Measurements from ENCODE around the gene CPLANE1.

The CPLANE1 gene

DNA sequence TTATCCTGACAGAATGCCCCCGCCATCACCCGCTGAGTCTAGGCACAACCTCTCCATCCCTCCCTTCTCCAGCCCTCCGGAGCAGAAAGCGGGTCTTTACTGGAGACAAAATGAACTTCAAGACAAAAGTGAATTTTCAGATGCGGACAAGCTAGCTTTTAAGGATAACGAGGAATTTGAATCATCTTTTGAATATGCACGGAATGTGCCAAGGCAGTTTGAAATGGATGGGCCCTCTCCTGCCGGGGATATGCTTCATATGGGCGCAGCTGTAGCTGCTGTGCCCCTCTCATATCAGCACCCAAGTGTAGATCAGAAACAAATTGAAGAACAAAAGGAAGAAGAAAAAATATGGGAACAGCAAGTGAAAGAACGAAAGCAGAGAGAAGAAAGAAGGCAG, 37.5 kb downstream of the CPLANE1 start:
- POLR2A ChIA-PET, result no interaction called here
- CTCF ChIA-PET, result no interaction called here
- no peak for TF ChIP-seq ARNT (IDR thresholded peaks at IDR 0.05)
- TF ChIP-seq SP1 (IDR thresholded peaks at IDR 0.05), result no peak
- TF ChIP-seq ELF4 (IDR thresholded peaks at IDR 0.05), result no peak
- no peak for TF ChIP-seq LEF1 (IDR thresholded peaks at IDR 0.05; ENCODE audit: borderline replicate concordance)
- no peak for TF ChIP-seq FOXA1 (IDR thresholded peaks at IDR 0.05)
- no peak for TF ChIP-seq FOXM1 (IDR thresholded peaks at IDR 0.05; ENCODE audit: borderline replicate concordance)
- no peak for TF ChIP-seq TARDBP (IDR thresholded peaks at IDR 0.05)
- DNase-seq (ENCODE audit: extremely low spot score), result no peak

DNA sequence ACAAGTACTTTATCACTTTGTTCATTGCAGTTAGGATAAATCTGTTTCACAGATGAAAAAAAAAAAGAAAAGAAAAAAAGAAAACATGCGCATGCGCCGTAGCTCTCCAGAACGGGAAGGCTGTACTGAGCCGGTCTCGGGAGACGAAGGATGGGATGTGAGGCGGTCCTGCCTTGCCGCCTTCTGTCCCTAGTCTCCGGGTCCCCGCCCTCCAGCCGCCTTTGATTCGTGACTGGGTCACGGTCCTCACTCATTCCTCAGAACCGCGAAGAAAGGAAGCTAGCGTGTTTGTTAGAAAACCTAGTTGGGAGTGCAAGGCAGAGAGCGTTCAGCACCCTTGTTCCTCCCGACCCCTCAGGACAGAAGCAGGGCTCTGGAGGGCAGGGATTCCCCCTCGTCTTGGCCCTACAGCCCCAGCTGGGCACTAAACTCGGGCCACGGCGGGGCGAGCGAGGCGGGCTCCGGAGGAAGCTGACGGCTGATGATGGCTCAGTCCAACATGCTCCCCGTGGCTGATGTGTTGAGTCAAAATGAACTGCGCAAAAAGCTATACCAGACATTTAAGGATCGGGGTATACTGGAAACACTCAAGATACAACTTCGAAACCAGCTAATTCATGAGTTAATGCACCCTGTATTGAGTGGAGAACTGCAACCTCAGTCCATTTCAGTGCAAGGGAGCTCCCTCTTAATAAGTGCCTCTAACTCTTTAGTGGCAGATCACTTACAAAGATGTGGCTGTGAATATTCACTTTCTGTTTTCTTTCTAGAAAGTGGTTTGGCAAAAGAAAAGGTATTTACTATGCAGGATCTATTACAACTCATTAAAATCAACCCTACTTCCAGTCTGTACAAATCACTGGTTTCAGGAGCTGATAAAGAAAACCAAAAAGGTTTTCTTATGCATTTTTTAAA, 40.0 kb downstream of the CPLANE1 start:
- TF ChIP-seq FOXK2 (IDR thresholded peaks at IDR 0.05) (no peak), NFRKB (IDR thresholded peaks at IDR 0.05) (no peak), FOXA1 (IDR thresholded peaks at IDR 0.05) (no peak), ARNT (IDR thresholded peaks at IDR 0.05) (no peak), ZNF384 (IDR thresholded peaks at IDR 0.05) (no peak)
- CTCF ChIA-PET, result no interaction called here
- DNase-seq (ENCODE audit: extremely low spot score), result no peak
- POLR2A ChIA-PET, result interaction anchor here (0.7 kb wide), 1 partner anchor 48 kb away, joined by 3 read pairs; no protein-coding TSS in a partner anchor

DNA sequence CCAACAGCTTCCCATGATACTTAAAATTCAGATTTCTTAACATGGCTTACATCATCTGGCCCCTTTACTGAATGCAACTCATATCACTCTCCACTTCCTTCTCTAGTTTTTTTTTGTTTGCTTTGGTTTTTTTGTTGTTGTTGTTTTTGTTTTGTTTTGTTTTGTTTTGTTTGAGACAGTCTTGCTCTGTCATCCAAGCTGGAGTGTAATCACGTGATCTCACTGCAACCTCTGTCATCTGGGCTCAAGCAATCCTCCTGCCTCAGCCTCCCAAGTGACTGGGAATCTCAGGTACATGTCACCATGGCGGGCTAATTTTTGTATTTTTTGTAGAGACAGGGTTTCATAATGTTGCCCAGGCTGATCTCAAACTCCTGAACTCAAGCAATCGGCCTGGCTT, 41.4 kb downstream of the CPLANE1 start:
- TF ChIP-seq FOXA1 (IDR thresholded peaks at IDR 0.05) (no peak), ELF4 (IDR thresholded peaks at IDR 0.05) (no peak), SUZ12 (IDR thresholded peaks at IDR 0.05) (no peak), FOXM1 (IDR thresholded peaks at IDR 0.05; ENCODE audit: borderline replicate concordance) (no peak), FOXK2 (IDR thresholded peaks at IDR 0.05) (no peak), NFRKB (IDR thresholded peaks at IDR 0.05) (no peak), HDGF (IDR thresholded peaks at IDR 0.05; ENCODE audit: borderline replicate concordance) (no peak), ARNT (IDR thresholded peaks at IDR 0.05) (no peak), TARDBP (IDR thresholded peaks at IDR 0.05) (no peak), LEF1 (IDR thresholded peaks at IDR 0.05; ENCODE audit: borderline replicate concordance) (no peak), CTBP1 (IDR thresholded peaks at IDR 0.05; ENCODE audit: borderline replicate concordance) (no peak), SP1 (IDR thresholded peaks at IDR 0.05) (no peak)
- TF ChIP-seq, protein P1, sequence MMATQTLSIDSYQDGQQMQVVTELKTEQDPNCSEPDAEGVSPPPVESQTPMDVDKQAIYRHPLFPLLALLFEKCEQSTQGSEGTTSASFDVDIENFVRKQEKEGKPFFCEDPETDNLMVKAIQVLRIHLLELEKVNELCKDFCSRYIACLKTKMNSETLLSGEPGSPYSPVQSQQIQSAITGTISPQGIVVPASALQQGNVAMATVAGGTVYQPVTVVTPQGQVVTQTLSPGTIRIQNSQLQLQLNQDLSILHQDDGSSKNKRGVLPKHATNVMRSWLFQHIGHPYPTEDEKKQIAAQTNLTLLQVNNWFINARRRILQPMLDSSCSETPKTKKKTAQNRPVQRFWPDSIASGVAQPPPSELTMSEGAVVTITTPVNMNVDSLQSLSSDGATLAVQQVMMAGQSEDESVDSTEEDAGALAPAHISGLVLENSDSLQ (IDR thresholded peaks at IDR 0.05), result no peak
- ChIA-PET CTCF (no interaction called here), POLR2A (no interaction called here)
- DNase-seq (ENCODE audit: extremely low spot score), result no peak

DNA sequence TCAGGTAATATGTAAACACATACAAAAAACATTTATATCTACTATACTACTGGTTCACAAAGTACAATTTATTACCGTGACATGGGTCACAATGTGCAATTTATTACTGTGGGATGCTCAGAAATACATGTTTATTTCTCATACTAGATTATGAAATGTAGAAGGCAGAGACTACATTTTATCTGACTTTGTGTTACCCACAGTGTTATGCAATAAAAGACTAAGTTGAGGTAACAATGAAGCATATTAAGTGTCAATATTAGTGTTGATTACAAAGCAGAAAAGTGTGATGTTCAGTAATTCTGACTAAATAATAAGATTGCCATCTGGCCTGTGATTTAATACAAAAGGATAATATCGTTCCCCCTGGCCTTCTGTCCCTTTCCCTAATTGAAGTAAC, 42.4 kb downstream of the CPLANE1 start:
- DNase-seq (ENCODE audit: extremely low spot score), result no peak
- TF ChIP-seq FOXK2 (IDR thresholded peaks at IDR 0.05) (no peak), TARDBP (IDR thresholded peaks at IDR 0.05) (no peak), NFRKB (IDR thresholded peaks at IDR 0.05) (no peak), LEF1 (IDR thresholded peaks at IDR 0.05; ENCODE audit: borderline replicate concordance) (no peak)
- CTCF ChIA-PET, result no interaction called here
- POLR2A ChIA-PET, result no interaction called here

DNA sequence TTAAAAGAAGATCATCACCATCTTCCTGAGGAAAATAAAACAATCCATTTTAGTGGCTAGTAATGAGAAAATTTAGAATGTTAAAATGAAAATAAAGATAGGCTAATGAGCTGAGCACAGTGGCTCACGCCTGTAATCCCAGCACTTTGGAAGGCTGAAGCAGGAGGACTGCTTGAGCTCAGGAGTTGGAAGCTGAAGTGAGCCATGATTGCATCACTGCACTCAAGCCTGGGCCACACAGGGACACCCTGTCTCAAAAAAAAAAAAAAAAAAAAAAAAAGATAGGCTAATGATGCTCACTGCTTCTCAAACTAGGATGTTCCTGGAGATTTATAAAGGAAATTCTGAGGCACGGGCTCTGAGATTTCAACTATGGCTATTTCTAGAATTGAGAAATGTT, 50.3 kb downstream of the CPLANE1 start:
- ChIA-PET CTCF (no interaction called here), POLR2A (no interaction called here)
- no peak for DNase-seq (ENCODE audit: extremely low spot score)
- no peak for TF ChIP-seq SUZ12 (IDR thresholded peaks at IDR 0.05)
- no peak for TF ChIP-seq NFRKB (IDR thresholded peaks at IDR 0.05)
- no peak for TF ChIP-seq CTBP1 (IDR thresholded peaks at IDR 0.05; ENCODE audit: borderline replicate concordance)
- no peak for TF ChIP-seq ZNF384 (IDR thresholded peaks at IDR 0.05)

DNA sequence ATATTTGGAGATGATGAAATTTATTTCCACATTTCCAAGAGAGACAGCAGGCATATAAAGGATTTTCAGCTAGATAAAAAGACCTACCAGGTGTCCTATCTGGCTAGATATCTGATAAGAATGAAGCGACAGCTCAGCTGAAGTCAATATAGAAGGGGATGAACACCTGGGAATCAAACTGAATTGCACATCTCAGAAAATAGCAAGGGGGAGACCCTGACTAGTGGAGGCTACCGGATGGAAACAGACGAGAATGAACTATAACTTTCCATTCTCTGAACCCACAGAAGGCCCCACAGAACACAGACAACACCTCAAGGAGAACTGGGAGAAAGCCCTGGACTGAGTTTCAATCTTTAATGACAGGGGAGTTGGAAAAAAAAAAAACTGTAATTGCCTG, 51.1 kb downstream of the CPLANE1 start:
- TF ChIP-seq FOXA1 (IDR thresholded peaks at IDR 0.05), result no peak
- TF ChIP-seq NFRKB (IDR thresholded peaks at IDR 0.05), result no peak
- TF ChIP-seq ZNF384 (IDR thresholded peaks at IDR 0.05), result no peak
- TF ChIP-seq ELF4 (IDR thresholded peaks at IDR 0.05), result no peak
- TF ChIP-seq FOXM1 (IDR thresholded peaks at IDR 0.05; ENCODE audit: borderline replicate concordance), result no peak
- TF ChIP-seq HDGF (IDR thresholded peaks at IDR 0.05; ENCODE audit: borderline replicate concordance), result no peak
- TF ChIP-seq CTBP1 (IDR thresholded peaks at IDR 0.05; ENCODE audit: borderline replicate concordance), result no peak
- no peak for TF ChIP-seq BHLHE40 (IDR thresholded peaks at IDR 0.05; ENCODE audit: borderline replicate concordance)
- TF ChIP-seq FOXK2 (IDR thresholded peaks at IDR 0.05), result no peak
- no peak for TF ChIP-seq LEF1 (IDR thresholded peaks at IDR 0.05; ENCODE audit: borderline replicate concordance)
- no peak for TF ChIP-seq SUZ12 (IDR thresholded peaks at IDR 0.05)
- TF ChIP-seq TARDBP (IDR thresholded peaks at IDR 0.05), result no peak
- TF ChIP-seq L3MBTL2 (conservative IDR thresholded peaks at IDR 0.05), result no peak
- TF ChIP-seq ARNT (IDR thresholded peaks at IDR 0.05), result no peak
- TF ChIP-seq SP1 (IDR thresholded peaks at IDR 0.05), result no peak
- POLR2A ChIA-PET, result no interaction called here
- CTCF ChIA-PET, result no interaction called here
- DNase-seq (ENCODE audit: extremely low spot score), result no peak

DNA sequence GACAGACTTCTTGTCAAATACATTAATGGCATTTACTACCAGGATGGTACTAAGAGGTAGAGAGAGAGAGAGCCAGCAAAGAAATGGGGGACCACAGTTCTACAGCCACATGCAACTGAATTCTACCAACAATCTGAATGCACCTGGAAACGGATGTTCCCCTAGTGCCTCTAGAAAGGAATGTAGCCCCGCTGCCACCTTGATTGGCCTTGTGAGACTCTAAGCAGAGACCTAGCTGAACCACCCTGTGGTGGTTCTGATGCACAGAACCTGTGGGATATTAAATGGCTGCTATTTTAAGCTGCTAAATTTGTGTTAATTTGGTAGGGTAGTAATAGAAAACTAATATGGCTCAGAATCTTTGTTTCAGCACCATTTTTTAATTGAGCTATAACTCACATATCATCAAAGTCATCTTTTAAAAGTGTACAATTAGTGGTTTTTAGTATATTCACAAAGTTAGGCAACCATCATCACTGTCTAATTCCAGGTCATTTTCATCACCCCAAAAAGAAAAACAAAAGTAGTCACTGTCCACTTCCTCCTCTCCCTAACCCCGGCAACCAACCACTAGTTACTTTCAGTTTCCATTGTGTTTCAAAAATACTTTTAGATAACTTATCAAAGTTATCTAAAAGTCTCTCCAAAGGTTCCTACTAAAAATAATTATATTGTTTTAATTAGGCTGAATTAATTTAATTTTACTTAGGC, 51.7 kb downstream of the CPLANE1 start:
- DNase-seq (ENCODE audit: extremely low spot score), result no peak
- ChIA-PET CTCF (no interaction called here), POLR2A (no interaction called here)
- TF ChIP-seq SUZ12 (IDR thresholded peaks at IDR 0.05) (no peak), HDGF (IDR thresholded peaks at IDR 0.05; ENCODE audit: borderline replicate concordance) (no peak), SP1 (IDR thresholded peaks at IDR 0.05) (no peak), ZNF384 (IDR thresholded peaks at IDR 0.05) (no peak), FOXK2 (IDR thresholded peaks at IDR 0.05) (no peak), ARNT (IDR thresholded peaks at IDR 0.05) (no peak), LEF1 (IDR thresholded peaks at IDR 0.05; ENCODE audit: borderline replicate concordance) (no peak)
